Stromal cell of bone marrow (primary cell): ENCODE results near the gene PLEKHJ1.

ENCODE experiments used
- DNase-seq: peaks from one replicate; pipeline ENCODE4 v3.0.0-alpha.2; 2012; ENCODE audit warnings: low read depth

PLEKHJ1 gene

GRCh38 chr19:2234996-2235380 lies 1.1 kb downstream of the PLEKHJ1 start:
- no peak for DNase-seq

GRCh38 chr19:2233601-2234280 lies 2.4 kb downstream of the PLEKHJ1 start:
- no peak for DNase-seq

GRCh38 chr19:2232286-2233151 lies 3.6 kb downstream of the PLEKHJ1 start:
- DNase-seq, result no peak

GRCh38 chr19:2231621-2232221 lies 4.4 kb downstream of the PLEKHJ1 start:
- no peak for DNase-seq

GRCh38 chr19:2230807-2231533 lies 5.2 kb downstream of the PLEKHJ1 start:
- DNase-seq, result no peak

GRCh38 chr19:2230033-2230531 lies 6.0 kb downstream of the PLEKHJ1 start:
- no peak for DNase-seq

- no peak for DNase-seq
Observed at GRCh38 chr19:2229103-2230032, 6.8 kb downstream of the PLEKHJ1 start.

GRCh38 chr19:2228157-2229030 lies 7.7 kb downstream of the PLEKHJ1 start:
- DNase-seq, result no peak

- DNase-seq, result no peak
Observed at GRCh38 chr19:2227415-2228156, 8.5 kb downstream of the PLEKHJ1 start.

GRCh38 chr19:2226840-2227360 lies 9.2 kb downstream of the PLEKHJ1 start:
- DNase-seq, result no peak

- no peak for DNase-seq
Observed at GRCh38 chr19:2226051-2226839, 9.9 kb downstream of the PLEKHJ1 start.

- DNase-seq, result no peak
Observed at GRCh38 chr19:2225415-2226050, 10.6 kb downstream of the PLEKHJ1 start.

- no peak for DNase-seq
Observed at GRCh38 chr19:2224754-2225349, 11.3 kb downstream of the PLEKHJ1 start.

- no peak for DNase-seq
Observed at GRCh38 chr19:2223959-2224358, 12.2 kb downstream of the PLEKHJ1 start.

GRCh38 chr19:2223391-2223790 lies 12.7 kb downstream of the PLEKHJ1 start:
- no peak for DNase-seq

GRCh38 chr19:2221918-2222317 lies 14.2 kb downstream of the PLEKHJ1 start:
- no peak for DNase-seq

- DNase-seq, result no peak
Observed at GRCh38 chr19:2221250-2221831, 14.8 kb downstream of the PLEKHJ1 start.
